NOMO-1 treated with DMSO at 0.1 percent for 48 hours (cell line): Measurements from ENCODE around the gene TRIM24.
"Not testable (repeated sequence)": the region's sequence is repeated elsewhere in the genome, so short reads cannot be mapped to it uniquely, and the experiment has no call there.

ENCODE experiments used
- DNase-seq: peaks from one replicate; lab custom pipeline; 2025; ENCODE audit not compliant: unreplicated experiment; lab: John Stamatoyannopoulos, UW

TRIM24 gene

DNA sequence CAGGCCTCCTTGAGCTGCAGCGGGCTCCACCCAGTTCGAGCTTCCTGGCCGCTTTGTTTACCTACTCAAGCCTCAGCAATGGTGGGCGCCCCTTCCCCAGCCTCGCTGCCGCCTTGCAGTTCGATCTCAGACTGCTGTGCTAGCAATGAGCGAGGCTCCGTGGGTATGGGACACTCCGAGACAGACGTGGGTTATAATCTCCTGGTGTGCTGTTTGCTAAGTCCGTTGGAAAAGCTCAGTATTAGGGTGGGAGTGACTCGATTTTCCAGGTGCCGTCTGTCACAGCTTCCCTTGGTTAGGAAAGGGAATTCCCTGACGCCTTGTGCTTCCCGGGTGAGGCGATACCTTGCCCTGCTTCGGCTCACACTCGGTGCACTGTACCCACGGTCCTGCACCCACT lies 76.8 kb downstream of the TRIM24 start:
- DNase-seq: not testable (repeated sequence)

DNA sequence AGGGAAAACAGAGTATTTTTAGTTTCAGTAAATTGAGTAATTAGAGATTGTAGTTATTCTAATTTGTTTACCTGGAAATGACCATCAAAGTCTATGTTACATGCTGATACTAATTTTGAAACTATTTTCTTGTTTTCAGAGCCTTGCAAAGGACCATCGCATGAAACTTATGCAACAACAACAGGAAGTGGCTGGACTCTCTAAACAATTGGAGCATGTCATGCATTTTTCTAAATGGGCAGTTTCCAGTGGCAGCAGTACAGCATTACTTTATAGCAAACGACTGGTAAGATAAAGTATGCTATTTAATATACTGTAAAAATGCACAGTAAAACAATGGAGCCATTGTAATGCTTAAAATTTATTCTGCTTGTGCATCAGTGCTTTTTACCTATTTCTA lies 78.5 kb downstream of the TRIM24 start:
- DNase-seq: no peak

DNA sequence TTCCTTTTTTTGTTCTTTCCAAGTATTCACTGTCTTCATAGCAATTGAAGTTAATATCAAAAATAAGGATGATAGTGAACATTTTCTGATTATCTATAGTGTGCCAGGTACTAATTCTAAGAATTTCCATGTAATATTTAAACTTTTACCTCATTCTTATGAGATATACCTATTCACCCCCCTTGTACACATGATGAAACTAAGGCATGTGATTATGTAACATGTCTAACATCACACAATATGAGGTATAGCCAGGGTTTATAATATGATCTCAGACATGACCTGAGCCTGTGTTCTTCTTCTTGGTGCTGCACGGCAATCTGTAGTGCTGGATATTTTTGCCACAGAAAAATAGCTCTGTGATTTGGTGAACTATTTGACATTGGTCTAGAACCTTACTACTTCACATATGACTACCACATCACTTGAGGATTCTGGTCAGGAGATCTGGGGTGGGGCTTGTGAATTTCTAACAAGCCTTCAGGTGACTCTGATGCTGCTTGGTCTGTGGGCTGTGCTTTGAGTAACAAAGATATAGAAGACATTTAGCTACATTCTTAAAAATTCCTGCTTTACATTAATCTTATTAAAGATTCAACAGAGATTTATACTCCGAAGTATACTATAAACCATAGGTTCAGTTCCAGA lies 79.1 kb downstream of the TRIM24 start:
- DNase-seq: no peak

DNA sequence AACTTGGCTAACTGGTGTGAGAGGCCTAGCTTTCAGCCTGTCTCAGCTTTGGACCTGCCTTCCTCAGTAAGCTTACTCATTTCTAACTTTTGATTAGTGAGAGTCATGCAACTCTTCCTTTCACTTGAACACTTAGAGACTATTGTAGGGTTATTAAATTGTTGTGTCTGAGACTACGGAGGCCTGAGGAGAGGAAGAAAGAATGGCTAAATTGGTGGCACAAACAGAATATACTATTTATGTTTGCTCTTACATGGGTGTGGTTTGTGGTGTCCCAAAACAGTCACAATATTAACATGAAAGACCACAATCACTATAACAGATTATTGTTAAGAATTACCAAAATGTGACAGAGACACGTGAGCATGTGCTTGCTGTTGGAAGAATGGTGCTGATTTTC lies 82.1 kb downstream of the TRIM24 start:
- DNase-seq: no peak

DNA sequence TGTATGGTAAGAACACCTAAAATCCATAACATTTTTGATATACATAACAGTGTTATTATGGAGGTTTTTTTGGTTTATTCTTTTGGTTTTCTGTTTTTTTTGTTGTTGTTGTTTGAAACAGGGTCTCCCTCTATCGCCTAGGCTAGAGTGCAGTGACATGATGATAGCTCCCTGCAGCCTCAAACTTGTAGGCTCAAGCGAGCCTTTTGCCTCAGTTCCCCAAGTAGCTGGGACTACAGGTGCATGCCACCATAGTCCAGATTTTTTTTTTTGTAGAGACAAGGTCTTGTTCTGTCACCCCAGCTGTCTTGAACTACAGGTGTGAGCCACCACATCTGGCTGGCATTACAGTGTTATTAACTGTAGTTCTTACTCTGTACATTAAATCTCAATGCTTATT lies 83.7 kb downstream of the TRIM24 start:
- no peak for DNase-seq

DNA sequence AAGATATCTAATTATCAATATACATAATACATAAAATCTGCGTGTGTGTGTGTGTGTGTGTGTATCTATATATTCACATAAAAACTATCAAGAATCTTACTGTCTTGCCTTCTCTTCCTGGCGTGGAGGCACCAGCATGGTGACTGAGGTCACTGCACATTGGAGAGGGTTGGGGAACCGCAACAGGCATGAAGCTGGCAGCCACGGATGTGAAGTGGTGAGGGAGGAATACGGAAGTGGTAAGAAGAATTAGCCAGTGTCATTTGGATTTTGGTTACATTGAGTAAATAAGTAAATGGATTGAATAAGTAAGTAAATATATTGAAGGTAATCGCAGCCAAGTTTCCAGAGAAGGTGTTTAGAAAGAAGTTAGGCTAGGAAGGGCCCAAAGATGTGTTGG lies 85.1 kb downstream of the TRIM24 start:
- DNase-seq: no peak

DNA sequence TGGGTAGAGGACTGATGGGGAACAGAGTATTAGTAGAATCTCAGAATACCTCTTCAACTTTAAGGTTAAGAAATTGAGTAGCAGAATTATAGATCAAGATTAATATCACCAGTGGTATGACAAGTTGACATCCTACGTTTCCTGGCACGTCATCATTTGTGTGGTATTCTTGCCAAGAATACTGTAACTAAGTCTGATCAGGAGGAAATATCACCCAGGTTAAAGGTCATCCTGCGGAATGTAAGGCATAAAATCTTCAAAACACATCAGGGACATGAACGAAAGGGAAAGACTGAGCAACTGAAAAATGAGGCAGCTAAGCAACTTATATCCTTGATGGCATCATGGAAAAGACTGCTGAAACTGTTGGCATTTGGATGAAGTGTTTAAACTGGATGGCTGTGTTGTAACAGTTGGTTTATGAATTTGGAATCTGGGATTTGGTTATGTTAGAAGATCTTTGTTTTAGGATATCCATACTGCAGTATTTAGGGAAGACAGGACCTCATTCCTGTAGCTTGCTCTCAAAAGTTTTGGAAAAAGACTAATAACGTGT lies 86.1 kb downstream of the TRIM24 start:
- DNase-seq: no peak

DNA sequence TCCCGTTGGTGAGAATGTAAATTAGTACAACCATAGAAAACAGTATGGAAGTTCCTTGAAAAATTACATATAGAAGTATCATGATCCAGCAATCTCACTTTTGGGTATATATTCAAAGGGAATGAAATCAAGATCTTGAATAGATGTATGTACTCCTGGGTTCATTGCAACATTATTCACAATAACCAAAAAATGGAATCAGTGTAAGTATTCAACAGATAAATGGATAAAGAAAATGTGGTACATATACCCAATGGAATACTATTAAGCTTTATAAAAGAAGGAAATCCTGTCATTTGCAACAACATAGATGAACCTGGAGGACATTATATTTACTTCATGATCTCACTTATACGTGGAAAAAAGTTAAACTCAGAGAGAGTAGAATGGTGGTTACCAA lies 86.8 kb downstream of the TRIM24 start:
- no peak for DNase-seq

DNA sequence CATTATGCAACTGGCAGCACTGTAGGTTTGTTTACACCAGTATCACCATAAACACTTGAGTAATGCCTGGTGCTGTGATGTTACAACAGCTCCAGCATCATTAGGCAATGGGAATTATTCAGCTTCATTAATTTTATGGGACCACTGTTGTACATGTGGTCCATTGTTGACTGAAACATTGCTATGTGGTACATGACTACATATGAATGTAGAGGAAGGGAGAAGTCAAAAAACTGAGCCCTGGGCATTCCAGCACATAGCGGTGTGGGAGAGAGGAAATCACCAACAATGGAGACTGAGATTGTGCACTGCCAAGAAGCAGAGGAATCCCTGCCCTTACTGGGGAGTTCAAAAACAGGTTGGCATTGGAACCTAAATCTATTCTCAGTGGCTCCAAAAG lies 89.0 kb downstream of the TRIM24 start:
- no peak for DNase-seq

DNA sequence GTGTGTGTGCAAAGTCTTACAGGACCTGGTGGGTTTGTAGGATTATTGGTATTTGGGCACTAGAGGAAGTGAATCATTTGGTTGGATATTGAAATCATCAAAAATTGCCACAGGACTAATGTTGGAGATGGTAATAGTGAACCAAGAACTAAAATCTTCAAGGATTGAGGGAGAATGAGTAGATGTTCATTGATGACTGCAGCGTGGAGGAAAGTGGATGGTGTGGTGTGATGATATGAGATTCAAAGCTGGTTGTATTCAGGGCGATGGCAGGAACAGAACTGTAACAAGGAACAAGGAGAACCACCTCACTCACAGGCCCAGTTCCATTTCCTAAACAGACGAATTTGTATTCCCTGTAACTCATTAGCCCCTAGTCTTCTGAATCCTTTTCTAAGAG lies 90.3 kb downstream of the TRIM24 start:
- no peak for DNase-seq

DNA sequence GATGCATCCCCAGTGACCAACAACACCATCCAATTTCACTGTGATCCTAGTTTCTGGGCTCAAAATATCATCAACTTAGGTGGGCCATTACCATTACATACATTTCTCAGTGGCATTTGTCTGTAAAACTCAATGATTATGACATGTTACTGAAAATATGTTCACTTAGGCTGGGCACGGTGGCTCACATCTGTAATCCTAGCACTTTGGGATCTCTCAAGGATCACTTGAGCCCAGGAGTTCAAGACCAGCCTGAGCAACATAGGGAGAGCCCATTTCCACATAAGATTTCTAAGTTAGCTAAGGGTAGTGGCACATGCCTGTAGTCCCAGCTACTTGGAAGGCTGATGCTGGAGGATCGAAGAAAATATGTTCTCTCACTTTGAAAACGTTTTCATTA lies 91.0 kb downstream of the TRIM24 start:
- DNase-seq: no peak

DNA sequence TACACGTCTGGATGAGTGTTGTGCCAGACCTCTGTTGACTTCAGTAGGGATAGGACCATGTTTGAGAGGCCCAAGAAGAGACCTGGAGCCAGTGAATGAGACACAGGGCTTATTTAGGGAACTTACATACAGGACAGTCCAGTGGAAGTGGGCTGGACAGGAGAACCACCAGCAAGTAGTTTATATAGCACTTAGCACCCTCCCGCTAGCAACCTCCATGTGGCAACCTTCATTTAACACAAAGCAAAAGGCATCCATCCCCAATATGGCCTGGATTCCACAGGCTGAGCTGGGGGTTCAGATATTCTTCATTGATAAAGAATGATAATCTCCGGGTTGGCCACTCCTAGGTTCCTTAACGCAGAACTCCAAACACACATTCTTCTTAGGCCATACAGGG lies 93.7 kb downstream of the TRIM24 start:
- DNase-seq: no peak

DNA sequence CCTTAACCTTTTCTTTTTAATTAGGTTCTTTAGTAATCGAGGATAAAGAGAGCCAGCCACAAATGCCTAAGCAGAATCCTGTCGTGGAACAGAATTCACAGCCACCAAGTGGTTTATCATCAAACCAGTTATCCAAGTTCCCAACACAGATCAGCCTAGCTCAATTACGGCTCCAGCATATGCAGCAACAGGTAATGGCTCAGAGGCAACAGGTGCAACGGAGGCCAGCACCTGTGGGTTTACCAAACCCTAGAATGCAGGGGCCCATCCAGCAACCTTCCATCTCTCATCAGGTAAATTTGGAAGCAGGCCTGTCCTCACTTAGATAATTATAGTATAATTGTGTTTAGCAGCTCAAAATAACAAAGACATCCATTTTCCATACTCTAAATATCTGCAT lies 94.6 kb downstream of the TRIM24 start:
- DNase-seq: no peak

DNA sequence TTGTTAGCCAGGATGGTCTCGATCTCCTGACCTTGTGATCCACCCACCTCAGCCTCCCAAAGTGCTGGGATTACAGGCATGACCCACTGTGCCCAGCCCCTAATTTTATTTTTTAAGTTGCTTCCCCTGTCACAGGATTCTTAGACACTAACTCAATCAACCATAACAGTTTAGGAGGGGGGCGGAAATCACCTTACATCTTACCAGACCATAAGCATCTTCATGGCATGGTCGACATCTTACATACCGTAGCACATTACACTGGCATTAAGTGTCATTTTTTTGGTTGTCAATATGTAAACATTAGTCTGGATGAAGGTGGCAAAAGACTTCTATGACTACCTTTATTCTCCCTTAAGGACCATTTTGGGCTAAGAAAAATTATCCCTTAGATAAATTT lies 95.6 kb downstream of the TRIM24 start:
- DNase-seq: no peak

DNA sequence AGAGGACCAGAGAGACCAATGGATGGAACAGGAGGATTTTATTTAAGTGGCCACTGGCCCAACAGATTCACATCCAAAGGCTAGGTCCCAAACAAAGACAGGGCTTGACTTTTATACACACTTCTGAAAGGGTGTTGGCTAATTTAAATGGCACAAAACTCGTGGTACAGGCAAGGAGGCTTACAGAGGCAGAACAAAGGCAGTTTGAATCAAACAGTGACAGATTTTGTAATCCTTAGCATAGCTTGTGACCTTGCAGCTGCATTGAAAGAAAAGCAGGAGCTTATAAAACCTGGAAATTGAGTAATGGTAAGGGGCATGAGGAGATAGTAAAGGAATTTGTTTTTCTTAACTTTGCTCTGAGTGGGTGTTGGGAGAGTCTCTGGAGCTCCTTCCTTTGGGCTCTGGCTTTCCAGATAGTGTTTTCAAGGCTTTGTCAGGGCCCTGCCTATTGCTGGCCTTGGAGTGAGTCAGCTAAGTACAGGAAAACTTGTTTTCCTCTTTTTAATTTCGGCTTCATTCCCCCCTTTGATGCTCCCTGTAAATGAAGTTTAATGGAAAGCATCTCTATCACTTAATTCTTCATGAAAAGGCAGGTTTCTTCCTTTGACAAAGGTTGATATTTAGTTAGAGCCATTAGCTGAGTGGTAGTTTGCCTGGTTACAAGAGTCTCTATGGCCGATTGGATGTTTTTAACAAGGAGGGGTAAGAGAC lies 96.9 kb downstream of the TRIM24 start:
- DNase-seq: no peak

DNA sequence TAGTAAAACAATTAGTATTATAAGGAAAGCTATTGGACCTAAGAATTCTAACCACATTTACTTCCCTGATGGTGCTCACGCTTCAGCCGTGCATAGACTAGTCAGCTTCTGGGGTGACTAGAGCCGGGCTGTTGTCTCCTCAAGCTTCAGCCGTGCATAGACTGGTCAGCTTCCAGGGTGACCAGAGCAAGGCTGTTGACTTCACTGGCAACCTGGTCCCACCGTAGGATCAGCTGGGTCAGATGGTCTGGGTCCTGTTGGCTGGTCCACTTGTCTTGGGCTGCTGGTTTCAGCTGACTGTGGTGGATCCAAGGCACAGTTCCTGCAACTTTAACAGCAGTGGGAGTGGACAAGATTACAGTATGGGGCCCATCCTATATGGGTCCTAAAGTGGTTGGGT lies 99.4 kb downstream of the TRIM24 start:
- DNase-seq: no peak

DNA sequence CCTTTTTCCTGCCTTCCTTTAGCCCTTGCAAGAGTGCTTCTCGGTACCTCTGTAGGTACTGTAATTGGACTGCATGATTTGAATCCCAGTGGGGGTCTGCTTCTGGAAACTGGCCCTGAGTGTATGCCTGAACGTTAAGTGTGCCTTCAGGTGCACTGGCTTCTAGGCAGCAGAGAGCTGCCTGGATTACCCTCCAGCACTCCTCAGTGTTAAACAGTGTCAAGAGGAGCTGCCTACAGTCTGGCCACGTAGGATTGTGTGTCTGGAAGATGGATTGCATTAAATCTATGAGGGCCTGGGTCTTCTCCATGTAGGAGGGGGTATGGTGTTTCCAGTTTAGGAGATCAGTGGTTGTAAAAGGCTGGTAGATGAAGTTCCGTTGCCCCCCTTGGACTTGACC lies 103.7 kb downstream of the TRIM24 start:
- DNase-seq: no peak

DNA sequence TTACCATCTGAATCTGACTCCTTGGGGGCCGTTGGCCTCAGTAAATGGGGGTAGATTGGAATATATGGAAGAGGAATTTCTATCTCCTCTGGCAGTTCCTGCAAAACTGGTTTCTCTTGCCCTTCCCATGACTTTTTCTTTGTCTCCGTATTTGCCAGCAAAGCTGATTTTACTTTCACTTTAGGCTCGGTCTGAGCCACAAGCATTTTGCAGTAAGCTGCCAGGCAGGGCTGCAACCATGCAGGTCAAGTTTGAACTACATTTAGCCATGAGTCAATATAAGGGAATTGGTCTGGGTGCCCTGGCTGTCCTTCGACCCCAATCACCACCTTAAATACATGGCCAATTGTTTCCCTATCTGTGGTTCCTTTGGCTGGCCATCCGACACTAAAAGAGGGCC lies 104.3 kb downstream of the TRIM24 start:
- DNase-seq: peak; percentile 6

DNA sequence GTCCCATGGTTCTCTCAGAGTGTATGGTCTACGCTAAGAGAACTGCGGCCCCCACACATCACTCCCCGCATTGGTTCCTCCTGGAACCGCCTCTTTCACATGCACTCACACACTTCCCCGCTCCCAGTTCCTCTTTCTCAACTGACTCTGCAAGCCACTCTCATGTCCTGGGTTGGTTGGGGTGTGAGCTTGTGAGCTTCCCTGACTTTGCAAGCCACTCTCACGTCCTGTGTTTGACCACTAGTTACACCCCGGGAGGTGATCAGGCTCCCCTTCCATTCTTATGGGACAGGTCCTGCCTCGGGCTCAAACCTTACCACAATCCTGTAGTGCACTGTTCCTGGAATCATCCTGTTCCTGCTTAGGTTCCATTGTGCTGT lies 105.0 kb downstream of the TRIM24 start:
- peak; percentile 83 for DNase-seq

DNA sequence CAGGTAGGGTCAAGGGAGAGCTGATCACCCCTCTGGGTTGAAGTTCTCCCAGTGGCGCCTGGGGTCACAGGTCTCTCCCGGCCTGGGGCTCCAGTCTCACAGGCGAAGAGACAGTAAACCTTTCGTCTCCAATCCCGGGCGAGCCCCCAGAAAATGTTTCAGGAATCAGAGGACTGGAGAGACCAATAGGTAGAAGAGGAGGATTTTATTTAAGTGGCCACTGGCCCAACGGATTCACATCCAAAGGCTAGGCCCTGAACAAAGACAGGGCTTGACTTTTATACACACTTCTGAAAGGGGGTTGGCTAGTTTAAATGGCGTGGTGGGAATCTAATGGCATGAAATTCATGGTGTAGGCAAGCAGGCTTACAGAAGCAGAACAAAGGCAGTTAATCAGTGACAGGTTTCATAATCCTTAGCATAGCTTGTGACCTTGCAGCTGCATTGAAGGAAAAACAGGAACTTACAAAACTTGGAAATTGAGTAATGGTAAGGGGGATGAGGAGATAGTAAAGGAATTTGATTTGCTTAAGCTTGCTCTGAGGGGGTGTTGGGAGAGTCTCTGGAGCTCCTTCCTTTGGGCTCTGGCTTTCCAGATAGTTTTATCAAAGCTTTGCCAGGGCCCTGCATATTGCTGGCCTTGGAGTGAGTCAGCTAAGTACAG lies 105.5 kb downstream of the TRIM24 start:
- peak; percentile 74 for DNase-seq

DNA sequence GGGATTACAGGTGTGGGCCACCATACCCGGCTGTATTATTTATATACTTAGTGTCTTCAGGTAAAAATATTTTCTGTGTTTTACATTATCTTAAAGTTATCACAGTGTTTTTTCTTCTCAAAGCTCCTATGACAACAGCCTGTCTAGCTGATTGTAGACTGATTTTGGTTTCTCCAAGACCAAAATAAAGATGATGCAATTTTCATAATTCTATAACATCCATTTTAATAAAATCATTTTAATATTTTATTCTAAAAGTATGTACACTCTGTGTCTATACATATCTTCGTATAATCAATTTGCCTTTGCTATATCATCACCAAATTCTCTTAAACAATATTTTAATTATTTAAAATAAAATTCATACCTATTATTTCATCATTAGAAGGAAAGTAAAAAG lies 108.6 kb downstream of the TRIM24 start:
- DNase-seq: no peak

DNA sequence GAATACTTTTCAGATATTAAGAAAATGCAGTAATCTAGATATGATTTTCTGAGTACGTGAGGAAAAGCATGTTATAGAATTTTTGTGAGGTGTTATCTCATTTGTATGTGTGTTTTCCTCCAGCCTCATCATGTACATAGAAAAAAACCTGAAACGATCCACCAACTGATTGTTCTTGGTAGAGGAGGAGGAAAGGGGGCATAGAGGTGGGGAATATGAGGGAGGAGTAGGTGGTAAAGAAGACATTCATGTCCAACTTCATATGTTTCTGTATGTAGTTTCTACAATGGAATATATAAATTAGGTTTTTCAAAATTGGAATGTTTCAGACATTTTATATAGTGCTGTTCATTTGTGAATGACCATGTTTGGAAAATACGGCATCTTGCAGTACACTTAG lies 109.4 kb downstream of the TRIM24 start:
- DNase-seq: no peak
